Renal pelvis (tissue), 4 donors: Measurements from ENCODE around the gene SYT6. TPM values are rescaled to one million over a fixed set of nuclear protein-coding genes. Genes with fewer than 3 reads are reported as not detected.

Source experiments
- DNase-seq: peaks from one replicate; pipeline ENCODE4 v3.0.0-alpha.2; 2013
- polyA plus RNA-seq, 3 donors: library from polyadenylated mRNA; unstranded; fragments of 120-200 nt; gene quantifications; one replicate each; pipeline ENCODE4 v1.2.1, GENCODE V29; 2013; ENCODE audit not compliant: insufficient read length in 3 of 3

The SYT6 gene
- polyA plus RNA-seq, 3 donors: 1.3 to 1.9 (median 1.6) TPM

GRCh38 chr1:114154963-114155322 is 1.3 kb upstream of the SYT6 start:
- DNase-seq: peak; percentile 54

- no peak for DNase-seq
Observed at GRCh38 chr1:114154146-114154962, 685 bp upstream of the SYT6 start.

DNA sequence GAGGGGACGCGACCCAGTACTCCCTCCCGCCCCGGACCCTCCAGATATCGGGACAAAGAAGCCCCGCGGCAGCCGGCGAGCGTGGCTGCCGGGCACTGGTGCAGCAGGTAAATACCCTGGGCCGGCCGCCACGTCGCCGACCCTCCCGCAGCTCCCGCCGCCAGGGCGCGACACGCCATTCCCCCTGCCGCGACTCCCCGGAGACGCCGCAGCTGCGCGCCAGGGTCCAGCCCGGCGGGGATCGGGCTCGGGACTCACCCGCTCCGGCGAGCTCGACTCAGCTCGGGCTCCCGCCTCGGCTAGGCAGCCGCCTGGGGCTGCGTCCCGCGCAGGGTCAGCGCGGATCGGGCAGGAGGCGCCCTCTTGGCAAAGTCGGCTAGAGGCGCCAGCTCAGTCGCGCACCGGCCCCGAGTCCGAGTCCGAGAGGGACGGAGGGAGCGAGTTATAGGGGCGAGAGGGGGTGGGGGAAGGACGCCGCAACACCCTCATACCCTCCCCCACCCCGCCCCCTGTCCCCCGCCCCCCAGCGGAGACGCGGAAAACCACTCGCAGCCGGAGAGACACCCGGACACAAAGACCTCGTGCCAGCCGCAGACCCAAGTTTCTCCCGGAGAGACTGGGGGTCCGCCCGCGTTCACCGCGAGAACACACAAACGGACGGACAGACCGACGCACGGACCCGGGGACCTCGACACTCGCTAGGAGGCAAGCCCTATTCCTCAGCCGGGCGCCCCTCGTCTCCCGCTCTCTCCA is 985 bp downstream of the SYT6 start:
- peak; percentile 37 for DNase-seq

GRCh38 chr1:114152089-114152507 is 1.6 kb downstream of the SYT6 start:
- no peak for DNase-seq

DNA sequence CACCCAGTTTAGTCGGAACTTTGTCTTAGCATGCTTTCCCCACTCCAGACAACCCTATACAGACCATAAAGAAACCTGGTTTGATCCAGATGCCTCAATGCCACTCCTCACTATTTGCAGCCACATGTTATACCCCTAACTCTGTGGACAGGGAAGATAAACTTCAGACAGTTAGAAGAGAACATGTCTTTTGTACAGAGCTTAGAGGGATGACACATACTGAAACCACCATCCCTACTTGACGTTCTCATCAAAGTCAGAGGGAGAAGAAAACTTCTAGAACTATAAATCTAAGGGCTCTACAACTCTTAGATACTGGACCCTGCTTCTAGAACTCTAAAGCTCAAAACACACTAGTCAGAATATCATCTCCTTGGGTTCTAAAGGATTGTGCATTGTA is 3.7 kb downstream of the SYT6 start:
- no peak for DNase-seq

DNA sequence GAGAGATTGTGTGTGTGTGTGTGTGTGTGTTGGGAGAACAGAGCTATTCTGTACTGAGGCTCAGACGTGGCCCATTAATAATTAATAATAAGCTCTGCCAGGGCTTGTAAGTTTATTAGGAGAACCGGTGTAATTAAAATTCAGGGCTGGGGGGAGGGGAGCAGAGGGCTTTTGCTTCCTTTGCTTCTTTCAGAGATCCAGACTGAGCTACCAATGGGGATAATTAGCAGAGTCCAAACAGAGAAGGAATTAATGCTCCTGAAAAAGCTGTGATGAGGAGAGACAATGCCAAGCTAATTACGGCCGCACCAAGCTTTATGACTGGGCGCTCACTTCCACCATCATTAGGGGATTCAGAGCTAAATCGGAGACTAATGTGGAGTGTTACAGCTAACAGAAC is 4.5 kb downstream of the SYT6 start:
- no peak for DNase-seq

- DNase-seq: no peak
Observed at GRCh38 chr1:114145504-114146151, 8.0 kb downstream of the SYT6 start.

GRCh38 chr1:114144016-114144415 is 9.7 kb downstream of the SYT6 start:
- no peak for DNase-seq

DNA sequence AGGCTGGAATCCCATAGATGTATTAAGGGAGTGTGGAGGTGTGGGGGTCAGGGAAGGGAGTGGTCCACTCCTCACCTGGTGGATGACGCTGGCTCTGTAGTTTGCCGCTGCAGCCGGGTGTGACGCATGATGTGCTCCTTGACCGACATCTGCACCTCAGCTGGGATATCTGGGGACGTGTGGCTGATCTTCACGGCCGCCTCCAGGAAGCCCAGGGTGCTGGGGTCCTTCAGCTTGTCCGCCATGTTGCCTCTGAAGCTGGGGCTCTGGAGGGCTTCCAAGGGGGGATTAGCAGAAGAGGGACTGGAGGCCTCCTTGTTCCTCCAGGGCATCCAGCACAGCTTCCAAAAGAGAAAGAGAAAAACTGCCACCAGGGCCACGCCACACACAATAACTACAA is 14.1 kb downstream of the SYT6 start:
- DNase-seq: no peak

GRCh38 chr1:114137497-114137896 is 16.2 kb downstream of the SYT6 start:
- DNase-seq: no peak

- DNase-seq: peak; percentile 34
Observed at GRCh38 chr1:114135786-114136185, 17.9 kb downstream of the SYT6 start.

DNA sequence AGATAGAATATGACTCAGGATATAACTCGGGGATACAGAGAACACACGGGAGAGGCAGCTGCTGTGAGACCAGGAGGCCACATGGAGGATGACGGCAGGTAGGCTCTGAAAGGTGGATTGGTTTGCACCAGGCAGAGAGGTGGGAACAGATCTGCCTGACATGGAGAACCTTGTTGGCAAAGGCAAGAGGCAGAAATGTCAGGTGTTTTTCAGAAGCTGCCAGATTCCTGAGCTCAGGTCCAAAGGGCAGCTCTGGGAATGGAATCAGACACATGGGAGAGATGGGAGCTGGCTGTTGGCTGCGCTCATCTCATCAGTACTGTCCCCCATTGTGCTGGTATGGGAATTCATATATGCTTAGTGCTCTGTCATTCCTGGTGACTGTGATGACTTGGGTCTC is 19.2 kb downstream of the SYT6 start:
- no peak for DNase-seq

DNA sequence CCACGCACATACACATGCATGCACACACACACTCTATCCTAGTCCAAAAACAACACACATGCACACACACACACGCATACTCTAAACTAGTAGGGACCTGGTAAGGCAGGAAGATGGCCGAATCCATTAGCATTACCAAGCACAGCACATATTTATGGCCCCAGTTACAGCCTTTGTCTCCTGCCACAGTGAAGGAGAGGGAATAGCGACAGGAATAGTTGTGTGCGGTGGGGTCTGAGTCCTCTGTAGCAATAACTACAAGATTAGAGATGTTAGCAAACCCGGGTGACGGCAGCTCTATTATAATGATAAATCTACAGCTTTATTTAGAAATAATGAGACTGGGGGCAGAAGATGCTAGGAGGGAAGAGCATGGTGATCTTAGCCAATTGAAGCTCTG is 20.5 kb downstream of the SYT6 start:
- no peak for DNase-seq

DNA sequence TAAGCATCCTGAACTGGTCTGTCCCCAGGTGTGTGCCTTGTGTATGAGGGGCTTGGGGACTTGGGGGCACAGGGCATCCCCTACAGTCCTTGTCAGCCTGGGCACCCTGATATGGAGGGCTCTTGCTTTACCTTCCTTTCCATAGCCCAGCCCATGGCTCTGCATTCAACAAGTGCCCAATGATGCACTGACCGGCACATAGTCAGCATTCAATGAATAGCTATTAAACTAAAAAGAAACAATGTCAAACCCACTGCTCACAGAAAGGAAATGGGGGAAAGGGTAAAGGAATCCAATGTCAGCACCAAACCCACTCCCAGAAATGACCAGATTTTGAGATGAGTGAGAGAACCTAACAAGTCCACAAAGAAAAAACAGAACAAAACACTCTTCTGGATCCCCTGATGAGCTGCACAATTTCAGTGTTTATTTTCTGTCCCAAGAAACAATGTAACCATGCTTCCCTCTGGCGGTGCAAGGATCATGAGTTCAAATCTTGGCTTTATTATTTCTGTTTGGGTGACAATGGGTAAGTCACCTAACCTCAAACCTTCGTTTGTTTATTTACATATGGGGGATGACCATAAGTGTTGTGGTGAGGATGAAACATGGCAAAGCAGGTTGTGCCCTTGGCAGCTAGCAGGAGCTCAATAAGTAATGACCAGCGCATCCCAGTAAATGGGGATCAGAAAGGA is 22.0 kb downstream of the SYT6 start:
- no peak for DNase-seq

DNA sequence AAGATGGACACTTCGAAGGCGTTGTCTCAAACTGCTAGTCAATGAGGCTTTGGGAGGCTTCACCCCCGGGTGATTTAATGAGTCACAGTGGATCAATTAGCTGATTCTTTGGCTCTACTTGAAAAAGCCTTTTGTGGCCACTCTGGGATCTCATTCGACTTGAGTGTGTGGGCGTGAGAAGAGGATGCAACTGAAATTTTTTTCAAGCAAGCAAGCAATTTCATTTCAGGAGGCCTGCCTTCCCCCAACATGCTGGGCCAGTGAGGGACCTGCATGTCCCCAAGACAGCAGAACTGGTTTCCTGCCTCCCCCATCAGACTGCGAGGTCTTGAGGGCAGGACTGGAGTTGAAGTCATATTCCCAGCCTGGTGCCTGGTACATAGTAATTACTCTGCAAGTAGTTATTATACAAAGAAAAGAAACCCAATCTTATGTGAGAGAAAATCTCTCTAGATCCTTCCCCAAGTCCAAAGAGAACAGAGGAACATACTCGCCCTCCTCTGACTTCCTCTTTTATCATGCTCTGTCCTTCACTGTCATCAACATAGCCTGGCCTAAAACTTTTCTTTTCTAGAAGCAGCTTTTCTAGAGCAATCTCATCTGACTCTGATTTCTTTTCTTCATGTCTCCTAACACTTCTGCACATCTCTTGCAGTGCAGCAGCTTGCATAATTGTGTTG is 22.7 kb downstream of the SYT6 start:
- DNase-seq: no peak

DNA sequence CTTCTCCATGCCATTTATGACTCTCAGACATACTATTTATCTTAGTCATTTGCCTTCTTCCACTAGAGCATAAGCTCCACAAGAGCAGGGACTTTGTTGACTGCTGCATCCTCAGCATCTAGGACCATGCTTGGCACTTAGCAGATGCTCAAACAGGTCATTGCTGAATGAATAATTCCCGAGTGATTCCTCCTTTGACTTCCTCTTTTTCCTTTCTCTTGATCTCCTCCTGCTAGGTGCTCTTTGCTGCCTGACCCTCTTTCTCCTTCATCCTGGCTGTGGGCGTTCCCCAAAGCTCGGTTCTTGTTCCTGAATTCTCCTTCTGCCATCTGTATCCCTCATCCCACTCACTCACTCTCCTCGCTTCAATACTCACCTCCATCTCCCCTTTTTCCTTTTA is 23.5 kb downstream of the SYT6 start:
- no peak for DNase-seq

- DNase-seq: no peak
Observed at GRCh38 chr1:114128293-114128692, 25.4 kb downstream of the SYT6 start.

DNA sequence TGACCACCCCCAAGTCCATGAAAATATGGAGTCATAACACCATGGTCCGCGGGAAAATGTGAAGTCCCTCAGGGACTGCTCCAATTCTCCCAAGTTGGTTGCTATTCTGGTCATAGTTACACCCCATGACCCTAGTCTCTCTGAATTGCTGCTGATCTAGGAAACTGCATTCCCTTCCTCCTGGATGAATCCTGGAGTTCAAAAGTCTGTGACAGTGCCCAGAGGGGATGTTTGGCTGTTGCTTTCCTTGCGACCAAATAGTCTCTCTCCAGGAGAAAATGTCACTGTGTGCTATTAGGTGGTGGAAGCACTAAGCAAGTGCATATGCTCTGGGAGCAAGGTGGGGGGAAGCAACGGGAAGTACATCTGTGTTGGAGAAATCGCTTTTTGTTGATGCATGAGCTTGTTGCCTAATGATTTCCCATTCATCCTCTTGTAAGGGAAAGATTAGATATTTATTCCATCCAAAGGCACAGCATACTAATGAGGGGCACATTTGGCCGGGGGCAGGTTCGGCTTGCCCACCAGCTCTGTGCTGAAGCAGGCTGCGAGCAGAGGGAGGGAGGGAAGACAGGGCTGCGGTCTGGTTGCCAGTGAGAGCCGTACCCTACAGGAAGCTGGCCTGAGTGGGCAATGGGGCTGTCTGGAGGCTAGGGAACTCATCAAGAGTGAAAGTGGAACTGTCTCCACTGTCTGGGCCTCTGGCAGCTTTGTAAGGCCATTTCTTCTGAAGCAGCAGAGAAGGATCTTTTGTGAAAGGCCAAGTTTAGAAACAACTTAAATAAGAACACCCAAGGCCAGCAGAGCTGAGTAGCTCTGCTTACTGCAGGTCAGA is 27.2 kb downstream of the SYT6 start:
- DNase-seq: no peak

- no peak for DNase-seq
Observed at GRCh38 chr1:114124644-114125043, 29.0 kb downstream of the SYT6 start.

DNA sequence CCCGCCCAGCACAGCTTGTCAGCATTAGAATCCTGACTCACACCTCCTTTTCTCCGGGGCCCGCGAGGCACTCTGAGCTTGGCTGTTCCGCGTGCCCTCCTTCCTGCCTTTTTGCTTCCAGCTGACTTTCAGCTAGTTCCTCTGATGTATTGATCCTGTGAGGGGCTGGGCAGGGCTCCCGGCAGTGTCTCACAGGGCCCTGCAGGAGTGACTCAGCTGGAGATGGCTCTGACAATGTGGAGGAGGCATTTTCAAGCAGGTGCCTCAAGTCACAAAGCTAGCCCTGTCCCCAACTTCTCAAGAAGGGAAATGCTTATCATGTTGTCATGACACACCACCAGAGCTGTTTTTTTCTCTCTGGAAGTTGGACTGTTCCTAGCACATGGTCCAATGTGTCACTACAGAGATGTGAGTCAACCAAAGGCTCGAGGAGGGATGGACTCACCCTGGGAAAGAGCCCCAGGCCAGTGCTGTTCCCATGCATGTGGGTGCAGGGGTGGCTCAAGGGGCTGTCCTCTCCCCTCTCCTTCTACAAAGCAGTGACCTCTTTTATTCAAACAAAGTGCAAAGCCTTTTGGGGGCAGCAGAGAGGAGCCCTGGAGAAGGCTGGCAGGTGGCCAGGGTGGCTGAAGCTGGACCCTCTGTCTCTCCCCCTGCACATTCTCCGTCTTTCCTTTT is 30.6 kb downstream of the SYT6 start:
- no peak for DNase-seq
